ENCODE data around the gene PEX12.
"Not testable (repeated sequence)": the region's sequence is repeated elsewhere in the genome, so short reads cannot be mapped to it uniquely, and the experiment has no call there.

PEX12 gene

DNA sequence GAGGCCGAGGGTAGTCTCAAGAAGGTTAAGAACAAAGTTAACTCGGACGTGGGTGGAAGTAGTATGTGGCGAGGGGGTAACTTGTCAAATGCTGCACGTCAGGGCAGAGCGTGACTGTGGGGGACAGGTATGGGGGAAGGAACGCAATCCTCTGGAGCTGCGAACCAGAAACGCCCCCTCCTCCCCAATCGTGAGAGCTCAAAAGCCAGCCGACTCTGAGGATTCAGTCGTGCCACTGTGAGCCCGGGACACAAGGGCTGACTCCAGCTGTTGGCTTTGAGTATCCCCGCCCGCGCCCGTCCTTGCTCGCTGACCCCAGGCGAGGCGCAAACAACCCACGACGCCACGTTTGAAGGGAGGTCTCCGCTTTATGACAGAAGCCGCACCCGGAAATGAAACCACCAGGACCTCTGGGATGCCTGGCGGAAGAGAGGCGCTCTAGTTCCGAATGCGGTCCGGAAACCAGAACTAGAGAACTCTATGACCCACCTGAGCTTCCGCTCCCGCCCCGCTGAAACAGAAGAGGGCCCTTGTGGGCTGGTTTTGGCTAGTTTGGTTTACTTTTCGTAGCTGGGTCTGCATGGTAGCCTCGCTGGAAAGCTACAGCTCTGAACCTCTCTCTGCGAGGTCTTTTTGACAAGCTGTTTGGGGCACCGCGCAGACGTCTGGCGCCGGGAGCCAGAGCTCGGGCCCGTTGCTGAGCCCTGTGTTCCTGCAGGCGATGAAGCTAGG, at the start of gene PEX12:
Gene PEX12 (minus strand): TSS at position 375 of the 732 bp plus-strand sequence. CDS start 550 bp downstream, outside the sequence.
- DNase-seq (ENCODE audit: low read depth in 2 of 2) = peak; percentile 66 to 70

DNA sequence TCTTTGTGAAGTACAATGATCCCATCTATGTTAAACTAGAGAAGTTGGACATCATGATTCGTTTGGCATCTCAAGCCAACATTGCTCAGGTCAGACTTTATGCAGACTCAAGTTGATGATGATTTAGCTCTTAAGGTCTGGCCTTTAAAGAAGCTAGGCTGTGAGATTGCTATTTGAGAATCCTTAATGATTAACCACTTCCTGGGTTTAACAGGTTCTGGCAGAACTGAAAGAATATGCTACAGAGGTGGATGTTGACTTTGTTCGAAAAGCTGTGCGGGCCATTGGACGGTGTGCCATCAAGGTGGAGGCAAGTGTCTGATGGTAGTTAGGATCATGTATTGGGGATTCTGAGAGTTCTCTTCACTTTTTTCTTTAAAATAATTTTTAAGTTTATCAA, 49.0 kb upstream of the PEX12 start:
- DNase-seq (ENCODE audit: low read depth in 2 of 2) = no peak

DNA sequence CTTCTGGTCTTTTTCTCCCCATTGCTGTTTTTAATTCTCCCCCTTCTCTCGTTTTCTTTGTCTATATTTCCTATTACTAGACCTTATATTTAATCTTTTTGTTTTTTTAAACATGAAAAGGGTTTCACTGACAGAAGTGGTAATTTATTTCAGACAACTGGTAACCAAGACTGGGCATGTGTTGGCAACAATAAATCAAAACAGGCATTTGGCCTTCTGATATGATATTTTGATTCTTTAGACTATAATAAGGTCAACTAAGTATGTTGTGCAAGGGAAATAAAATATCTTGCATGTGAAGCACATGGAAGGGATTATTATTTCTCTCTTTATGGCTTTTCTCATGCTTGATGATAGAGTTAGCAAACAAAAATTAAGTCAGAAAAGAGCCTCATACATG, 43.4 kb upstream of the PEX12 start:
- no peak for DNase-seq (ENCODE audit: low read depth in 2 of 2)

GRCh38 chr17:35618628-35619027, 40.3 kb upstream of the PEX12 start:
- DNase-seq (ENCODE audit: low read depth in 2 of 2) = no peak

DNA sequence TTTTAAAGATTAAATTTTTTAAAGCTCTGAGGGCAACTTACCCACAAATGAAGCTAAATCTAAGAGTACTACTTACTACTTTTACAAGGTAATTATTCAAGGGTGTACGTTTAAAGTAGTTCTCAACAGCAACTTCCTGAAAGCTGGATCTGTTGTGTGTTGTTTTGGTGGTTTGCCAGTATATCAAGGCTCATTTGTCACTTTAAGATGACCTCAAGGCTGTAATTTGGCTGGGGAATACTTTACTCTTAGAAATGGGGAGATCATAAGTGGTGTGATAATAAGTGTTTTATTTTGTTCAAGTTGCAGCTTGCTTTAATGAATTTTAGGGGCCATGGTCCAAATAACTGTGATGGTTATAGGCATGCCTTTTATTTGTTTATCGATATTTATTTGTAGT, 39.1 kb upstream of the PEX12 start:
- no peak for DNase-seq (ENCODE audit: low read depth in 2 of 2)

DNA sequence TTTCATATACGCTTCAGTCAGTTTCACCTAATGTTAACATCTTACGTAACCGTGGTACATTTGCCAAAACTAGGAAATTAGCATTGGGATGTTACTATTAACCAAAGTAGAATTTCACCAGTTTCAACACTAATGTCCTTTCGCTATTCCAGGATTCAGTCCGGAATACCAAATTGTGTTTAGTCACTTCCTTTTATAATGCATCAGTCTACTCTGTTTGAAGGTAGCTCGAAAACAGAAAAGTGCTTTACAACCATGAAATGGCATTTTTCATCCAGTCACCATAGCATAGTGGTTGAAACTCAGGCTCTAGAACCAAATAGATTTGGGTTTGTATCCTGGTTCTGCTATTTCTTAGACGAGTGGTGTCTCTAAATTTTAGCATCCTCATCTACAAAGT, 38.2 kb upstream of the PEX12 start:
- no peak for DNase-seq (ENCODE audit: low read depth in 2 of 2)

GRCh38 chr17:35614810-35615209, 36.4 kb upstream of the PEX12 start:
- DNase-seq (ENCODE audit: low read depth in 2 of 2) = no peak

DNA sequence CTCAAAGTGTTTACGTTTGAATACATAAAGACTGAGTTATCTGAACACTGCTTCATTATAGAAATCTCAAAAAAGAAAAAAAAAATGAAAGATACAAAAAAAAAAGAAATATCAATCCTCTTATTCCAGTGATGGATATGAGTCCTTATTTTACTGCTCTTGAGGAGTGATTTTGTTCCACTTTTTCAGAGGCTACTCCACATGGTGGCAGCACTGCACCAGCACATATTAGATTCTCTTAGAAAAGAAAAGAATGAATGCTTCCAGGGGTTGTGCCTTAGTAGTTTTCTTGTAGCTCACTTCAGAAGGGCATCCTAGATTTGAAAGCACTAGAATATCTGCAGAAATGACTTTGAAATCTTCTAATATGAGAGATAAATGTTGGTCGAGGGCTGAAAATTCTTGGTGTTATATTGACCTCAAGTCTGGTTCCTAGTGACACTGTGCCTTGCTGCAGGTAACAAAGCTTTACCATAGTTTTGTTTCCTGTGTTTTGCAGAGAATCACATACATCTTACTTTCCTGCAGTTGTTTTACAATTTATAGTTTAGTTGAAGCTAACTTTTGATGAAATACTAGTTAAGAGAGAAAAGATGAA, 34.7 kb upstream of the PEX12 start:
- no peak for DNase-seq (ENCODE audit: low read depth in 2 of 2)

DNA sequence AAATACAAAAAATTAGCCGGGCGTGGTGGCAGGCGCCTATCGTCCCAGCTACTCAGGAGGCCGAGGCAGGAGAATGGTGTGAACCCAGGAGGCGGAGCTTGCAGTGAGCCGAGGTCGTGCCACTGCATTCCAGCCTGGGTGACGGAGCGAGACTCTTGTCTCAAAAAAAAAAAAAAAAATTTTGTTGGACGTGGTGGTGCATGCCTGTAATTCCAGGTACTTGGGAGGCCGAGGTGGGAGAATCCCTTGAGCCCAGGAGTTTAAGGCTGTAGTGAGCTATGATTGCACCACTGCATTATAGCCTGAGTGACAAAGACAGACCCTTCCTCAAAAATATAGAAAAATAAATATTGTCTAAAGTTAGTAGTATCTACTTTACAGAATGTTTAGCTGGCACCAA, 32.4 kb upstream of the PEX12 start:
- not testable (repeated sequence) for DNase-seq (ENCODE audit: low read depth in 2 of 2)

GRCh38 chr17:35609831-35610230, 31.5 kb upstream of the PEX12 start:
- DNase-seq (ENCODE audit: low read depth in 2 of 2) = no peak

DNA sequence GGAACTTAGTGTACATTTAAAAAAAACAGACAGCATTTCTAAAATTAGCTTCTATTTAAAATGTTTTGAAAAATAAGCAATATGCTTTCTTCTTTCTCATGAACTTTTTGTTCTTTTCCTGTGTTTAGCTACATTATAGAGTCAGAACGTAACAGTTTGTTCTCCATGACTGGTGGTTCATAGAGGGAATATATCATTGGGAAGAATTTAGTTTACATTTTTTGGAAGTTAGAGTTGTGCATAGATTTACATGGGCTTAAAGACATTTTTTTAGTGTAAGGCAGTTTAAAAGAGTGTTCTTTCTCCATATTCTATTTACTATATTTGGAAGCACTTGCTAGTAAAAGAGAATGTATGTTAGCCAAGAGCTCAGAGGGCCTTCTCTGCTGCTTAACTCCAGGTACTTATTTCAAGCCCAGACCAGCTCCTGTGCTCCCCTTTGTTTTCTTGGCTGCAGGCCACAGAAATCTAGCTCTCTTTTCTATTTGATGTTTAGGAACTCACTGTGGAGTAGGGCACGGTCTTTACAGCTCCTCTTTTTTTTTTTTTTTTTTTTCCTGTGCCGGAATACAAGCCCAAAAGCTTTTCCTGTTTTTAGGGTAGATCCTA, 29.0 kb upstream of the PEX12 start:
- no peak for DNase-seq (ENCODE audit: low read depth in 2 of 2)

GRCh38 chr17:35605678-35606077, 27.3 kb upstream of the PEX12 start:
- no peak for DNase-seq (ENCODE audit: low read depth in 2 of 2)

- DNase-seq (ENCODE audit: low read depth in 2 of 2) = no peak
Observed at GRCh38 chr17:35603674-35604073, 25.3 kb upstream of the PEX12 start.

- no peak for DNase-seq (ENCODE audit: low read depth in 2 of 2)
Observed at GRCh38 chr17:35597604-35598003, 19.2 kb upstream of the PEX12 start.

- DNase-seq (ENCODE audit: low read depth in 2 of 2) = no peak
Observed at GRCh38 chr17:35596530-35597233, 18.3 kb upstream of the PEX12 start.

DNA sequence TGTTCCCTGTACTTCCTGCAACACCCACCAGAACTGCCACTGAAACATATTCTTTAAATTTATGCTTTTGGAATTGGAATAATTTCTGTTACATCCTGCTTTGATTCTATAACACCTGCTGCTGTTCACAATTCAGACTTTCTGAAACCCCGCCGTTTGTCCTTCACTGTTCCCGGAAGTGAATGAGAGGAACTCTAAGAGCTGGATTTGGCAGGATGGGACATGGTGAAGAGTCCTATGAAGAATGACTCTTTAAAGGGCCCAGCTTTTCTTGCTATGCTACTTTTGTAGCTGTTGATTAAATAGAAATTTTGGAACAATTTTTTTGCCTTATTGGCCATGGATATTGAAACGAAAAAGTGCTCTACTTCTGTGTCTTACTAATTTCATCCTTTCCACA, 17.7 kb upstream of the PEX12 start:
- DNase-seq (ENCODE audit: low read depth in 2 of 2) = no peak

- DNase-seq (ENCODE audit: low read depth in 2 of 2) = no peak
Observed at GRCh38 chr17:35588196-35588920, 10.0 kb upstream of the PEX12 start.

DNA sequence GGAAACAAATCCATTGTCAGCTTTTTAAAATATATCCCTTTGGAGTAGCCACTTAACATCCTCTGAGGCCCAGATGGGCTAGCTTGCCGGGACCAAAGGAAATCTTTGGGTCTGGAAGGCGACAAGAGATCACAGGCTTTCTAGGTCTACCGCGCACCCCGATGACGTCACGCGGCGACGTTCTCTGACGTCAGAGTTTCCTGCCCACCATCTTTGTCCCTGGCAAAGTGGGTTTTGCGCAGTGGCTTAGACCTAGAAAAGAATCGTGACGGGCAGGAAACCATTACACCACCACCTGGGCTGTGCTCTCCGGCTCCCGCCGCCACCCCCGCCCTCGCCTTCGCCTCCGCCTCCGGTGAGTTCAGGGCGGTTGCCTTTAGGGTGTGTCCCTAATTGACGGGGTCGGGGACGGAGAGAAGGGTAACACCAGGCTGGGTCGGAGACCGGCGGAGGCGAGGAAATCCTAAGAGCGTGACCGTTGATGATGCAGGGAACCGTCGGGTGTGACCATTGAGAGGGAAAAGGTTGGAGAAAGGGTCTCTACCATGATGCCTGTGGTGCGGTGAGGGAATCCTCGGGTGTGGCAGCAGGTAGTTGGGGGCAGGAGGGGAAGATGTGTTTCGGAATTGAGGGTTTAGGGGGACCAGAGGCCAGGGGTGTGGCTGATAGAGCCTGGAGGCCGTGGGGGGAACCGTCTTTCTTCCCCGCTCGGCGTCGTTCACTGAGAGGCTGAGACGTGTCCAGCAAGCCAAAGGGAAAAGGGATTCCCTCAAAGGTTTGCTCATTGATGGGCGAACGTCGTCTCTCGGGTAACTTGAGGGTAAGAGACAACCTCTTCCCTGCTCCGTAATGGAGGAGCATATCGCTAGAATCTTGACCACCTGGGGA, 8.9 kb upstream of the PEX12 start, which contains the start of gene AP2B1:
Gene AP2B1 (plus strand): TSS at position 249 of the 888 bp plus-strand sequence. CDS start 6,709 bp downstream, outside the sequence.
- peak; percentile 96 to 99 for DNase-seq (ENCODE audit: low read depth in 2 of 2)

- no peak for DNase-seq (ENCODE audit: low read depth in 2 of 2)
Observed at GRCh38 chr17:35586569-35587073, 8.2 kb upstream of the PEX12 start.

DNA sequence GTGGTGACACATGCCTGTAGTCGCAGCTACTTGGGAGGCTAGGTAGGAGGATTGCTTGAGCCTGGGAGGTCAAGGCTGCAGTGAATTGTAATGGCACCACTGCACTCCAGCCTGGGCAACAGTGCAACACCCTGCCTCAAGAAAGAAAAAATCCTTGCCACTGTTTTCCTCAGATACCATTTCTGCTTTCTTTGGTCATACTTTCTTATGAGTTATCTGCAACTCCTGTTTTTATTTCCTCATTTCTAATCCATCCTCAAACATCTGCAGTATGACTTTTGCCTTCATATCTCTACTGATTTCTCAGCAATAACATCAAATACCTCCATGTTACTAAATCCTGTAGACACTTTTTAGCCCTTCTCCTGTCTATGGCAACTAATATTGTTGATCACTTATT, 5.7 kb upstream of the PEX12 start:
- DNase-seq (ENCODE audit: low read depth in 2 of 2) = no peak

Data from stimulated activated CD8-positive, alpha-beta memory T cell treated with anti-CD3 and anti-CD28 coated beads, Interleukin-7, amount 100 ng/mL, for 1 hour (primary cell).